GM12873 (cell line): ENCODE data around the gene NACC1.

Experiments used
- TF ChIP-seq, protein P1 (sequence below): IDR thresholded peaks from 2 replicates; pipeline ENCODE4 v1.5.1; 2012; ENCODE audit warnings: low read depth, mild to moderate bottlenecking, moderate library complexity, low read length, control low read depth; ENCODE audit not compliant: insufficient read depth; ENCODE audit errors: missing control alignments

Gene NACC1

DNA sequence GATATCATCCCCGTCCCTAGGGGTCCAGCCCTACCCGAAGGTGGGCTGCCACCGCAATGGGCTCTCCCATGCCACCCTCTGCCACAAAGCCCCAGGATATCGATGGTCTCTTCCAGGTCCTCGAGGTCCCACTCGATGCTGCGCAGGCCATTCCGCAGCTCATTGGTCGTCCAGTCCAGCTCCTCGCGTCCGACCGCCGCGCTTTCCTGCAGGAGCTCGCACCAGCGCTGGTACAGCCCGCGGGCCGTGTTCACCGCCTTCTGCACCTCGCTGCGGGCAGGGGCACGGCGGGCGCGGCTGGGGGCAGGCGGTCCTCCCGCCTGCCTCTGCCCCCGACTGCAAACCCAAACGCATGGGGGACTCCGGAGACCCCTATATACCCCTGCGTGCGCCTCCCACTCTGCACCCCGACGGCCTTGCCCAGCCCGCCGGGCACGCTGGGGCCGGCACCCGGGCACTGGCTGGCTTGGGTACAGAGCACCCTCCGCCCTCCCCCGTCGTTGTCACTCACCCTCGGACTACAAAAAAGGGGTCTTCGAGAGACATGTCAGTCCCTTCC is 31.6 kb downstream of the NACC1 start:
- TF ChIP-seq, protein P1, sequence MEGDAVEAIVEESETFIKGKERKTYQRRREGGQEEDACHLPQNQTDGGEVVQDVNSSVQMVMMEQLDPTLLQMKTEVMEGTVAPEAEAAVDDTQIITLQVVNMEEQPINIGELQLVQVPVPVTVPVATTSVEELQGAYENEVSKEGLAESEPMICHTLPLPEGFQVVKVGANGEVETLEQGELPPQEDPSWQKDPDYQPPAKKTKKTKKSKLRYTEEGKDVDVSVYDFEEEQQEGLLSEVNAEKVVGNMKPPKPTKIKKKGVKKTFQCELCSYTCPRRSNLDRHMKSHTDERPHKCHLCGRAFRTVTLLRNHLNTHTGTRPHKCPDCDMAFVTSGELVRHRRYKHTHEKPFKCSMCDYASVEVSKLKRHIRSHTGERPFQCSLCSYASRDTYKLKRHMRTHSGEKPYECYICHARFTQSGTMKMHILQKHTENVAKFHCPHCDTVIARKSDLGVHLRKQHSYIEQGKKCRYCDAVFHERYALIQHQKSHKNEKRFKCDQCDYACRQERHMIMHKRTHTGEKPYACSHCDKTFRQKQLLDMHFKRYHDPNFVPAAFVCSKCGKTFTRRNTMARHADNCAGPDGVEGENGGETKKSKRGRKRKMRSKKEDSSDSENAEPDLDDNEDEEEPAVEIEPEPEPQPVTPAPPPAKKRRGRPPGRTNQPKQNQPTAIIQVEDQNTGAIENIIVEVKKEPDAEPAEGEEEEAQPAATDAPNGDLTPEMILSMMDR = no peak

DNA sequence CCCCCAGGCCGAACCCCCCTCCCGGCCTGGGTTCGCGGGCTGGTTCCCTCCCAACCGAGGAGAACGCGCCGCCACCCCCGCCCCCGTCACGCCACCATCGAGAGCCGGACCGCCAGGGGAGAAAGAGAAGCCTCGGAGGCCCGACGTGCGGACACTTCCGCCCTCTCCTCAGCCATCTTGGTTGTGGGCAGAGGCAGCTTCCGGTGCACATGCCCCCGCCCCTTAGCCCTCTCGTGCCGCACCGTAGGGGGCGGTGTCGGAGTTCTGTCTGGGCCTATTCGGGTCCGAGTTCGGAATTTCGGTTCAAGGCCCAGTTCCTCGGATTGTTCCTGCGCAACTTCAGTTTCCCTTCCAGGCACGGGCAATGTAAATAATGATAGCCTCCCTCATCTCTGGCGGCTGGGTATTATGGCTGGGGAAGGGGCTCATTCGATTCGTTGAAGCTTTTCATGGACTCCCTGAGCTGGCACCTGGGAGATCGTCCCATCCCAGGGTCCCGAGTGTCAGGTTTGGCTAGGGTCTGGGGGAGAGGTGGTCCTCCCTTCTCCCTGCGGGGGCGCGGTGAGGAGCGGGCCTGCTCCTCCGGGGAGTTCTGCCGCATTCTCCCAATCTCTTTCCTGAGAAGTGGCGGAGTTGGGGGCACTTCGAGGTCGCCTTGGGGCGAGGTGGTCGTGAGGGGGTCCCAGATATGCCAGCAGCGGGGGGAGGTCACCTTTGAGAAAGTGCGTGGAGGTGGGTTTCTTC is 32.3 kb downstream of the NACC1 start, which contains the start of the genes IER2 and STX10:
Gene IER2, plus strand, starts transcription at position 225 of the 744 bp plus-strand sequence. CDS start 2,776 bp downstream, outside the sequence.
Gene STX10, minus strand, starts transcription at position 189 of the 744 bp plus-strand sequence. CDS start 202 bp downstream, outside the sequence.
- TF ChIP-seq, protein P1 = peak; percentile 52

DNA sequence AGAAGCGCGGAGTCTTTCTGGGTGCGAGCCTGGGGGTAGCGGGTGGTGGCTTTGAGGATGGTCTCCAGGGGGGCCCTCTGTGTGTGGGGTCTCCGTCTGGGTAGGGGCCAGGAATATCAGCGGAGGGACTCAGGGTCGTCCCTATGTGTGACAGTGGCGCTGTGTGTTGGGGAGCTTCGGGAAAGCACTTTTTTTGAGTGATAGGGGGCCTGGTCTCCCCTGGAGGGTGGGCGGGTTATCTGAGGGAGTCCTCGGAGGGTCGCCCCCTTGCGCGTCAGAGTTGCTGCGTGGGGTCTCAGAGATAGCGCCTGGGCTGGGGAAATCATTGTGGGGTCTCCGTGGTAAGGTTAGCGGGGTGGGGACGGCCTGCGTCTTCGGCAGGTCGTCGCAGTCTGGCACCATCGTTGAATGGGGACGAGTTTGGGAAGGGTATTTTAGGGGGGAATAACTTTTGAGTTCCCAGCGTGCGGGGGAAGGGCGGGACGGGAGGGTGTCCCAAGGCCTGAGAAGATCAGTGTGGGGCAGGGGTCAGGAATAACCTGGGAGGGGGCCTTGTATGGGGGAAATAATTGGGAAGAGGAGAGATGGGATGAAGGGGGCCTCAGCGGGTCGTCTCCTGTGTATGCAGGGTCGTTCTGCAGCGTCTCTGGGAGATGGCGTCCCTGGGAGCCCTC is 33.0 kb downstream of the NACC1 start:
- TF ChIP-seq, protein P1 = no peak

DNA sequence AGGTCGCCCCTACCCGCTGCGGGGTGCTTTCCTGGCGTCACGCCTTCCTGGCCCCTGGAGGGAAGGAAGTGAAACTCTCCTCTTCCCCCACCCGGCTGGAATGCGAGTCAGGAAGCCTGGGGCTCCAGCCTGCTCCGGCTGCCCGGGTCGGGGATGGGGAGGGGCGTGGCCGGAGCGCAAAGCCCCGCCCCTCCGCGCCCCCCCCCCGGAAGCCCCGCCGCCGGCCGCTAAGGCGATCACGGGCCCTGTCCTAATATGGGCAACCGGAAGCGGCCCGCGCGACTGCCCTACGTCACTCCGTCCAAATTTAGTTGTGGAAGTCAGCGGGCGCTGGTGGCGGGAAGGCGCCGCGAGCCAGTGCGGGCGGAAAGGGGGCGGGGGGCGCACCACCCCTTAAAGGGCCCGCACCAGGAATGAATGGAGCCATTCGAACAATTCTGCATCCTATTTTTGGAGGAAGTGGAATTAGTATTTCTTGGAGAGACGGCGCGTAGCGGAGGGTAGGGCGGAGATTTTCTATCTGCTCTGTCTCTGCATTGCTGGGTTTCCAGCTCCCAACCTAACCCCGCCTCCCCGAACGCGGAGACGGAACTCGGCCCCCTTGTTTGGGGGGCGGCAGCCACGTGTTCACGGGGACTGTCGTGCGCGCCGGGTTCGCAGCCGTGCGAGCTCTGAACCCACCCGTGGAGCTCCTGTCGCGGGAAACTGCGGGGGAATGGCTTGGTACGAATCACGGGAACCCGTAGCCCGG is 33.7 kb downstream of the NACC1 start:
- TF ChIP-seq, protein P1 = no peak

DNA sequence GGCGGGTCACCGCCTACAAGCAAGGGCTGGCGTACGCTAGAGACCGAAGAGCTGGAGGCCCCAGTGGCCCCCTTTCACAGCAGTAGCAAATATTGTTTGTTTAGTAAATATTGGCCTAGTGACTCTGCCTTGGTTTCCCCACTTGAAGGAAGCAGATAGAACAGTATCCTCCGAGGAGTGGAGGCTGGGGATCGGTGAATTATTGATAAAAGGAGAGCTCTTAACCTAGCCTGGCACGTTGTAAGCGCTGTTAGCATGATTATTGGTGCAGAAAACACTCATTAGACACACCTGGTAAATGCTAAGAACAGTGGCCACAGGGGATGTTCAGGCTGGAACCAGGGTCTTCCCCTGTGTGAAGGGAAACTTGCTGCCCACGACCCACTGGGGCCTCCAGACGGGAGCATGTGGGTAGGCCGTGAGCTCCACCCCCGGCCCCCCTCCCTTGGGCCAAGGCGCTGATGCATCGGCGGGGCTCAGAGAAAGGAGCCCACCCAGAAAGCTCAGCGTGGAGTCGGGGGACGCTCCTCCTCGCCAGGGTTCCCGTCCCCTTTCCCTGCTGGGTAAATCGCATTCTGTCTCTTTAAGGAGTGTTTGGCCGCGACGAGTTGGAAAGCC is 34.4 kb downstream of the NACC1 start:
- TF ChIP-seq, protein P1 = no peak

DNA sequence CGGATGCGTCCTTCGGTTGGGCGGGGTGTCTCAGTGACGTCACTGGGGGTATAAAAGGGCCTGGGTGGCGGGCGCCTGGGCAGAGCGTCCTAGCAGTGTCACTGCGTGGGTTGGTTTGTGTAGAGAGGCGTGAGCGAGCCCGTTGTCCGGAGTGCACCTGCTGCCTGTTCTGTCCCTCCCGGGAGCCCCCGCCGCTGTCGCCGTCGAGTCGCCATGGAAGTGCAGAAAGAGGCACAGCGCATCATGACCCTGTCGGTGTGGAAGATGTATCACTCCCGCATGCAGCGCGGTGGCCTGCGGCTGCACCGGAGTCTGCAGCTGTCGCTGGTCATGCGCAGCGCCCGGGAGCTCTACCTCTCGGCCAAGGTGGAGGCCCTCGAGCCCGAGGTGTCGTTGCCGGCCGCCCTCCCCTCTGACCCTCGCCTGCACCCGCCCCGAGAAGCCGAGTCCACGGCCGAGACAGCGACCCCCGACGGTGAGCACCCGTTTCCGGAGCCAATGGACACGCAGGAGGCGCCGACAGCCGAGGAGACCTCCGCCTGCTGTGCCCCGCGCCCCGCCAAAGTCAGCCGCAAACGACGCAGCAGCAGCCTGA is 35.0 kb downstream of the NACC1 start:
- TF ChIP-seq, protein P1 = no peak
